HAP-1 (cell line): ENCODE data around the gene NDUFAF4.

ENCODE experiments used
- DNase-seq, 2 experiments: peaks; one replicate each; pipeline ENCODE4 v3.0.0-alpha.2; 2016 to 2020; ENCODE audit warnings: low spot score in 2 of 2
- H3K27me3 ChIP-seq: fragments of 250-450 bp; sonication (Bioruptor Pico); 2 replicates; pipeline ENCODE4 v1.5.1; 2020; ENCODE audit warnings: low read depth, mild to moderate bottlenecking, moderate library complexity
- H3K36me3 ChIP-seq: fragments of 250-450 bp; sonication (Bioruptor Pico); replicated peaks from 2 replicates; pipeline ENCODE4 v1.5.1; 2020; ENCODE audit warnings: mild to moderate bottlenecking
- H3K4me1 ChIP-seq: fragments of 250-450 bp; sonication (Bioruptor Pico); 2 replicates; pipeline ENCODE4 v1.5.1; 2020; ENCODE audit warnings: mild to moderate bottlenecking
- H3K4me3 ChIP-seq: fragments of 250-450 bp; sonication (Bioruptor Pico); 2 replicates; pipeline ENCODE4 v1.5.1; 2020; ENCODE audit warnings: mild to moderate bottlenecking, moderate library complexity
- H3K9me3 ChIP-seq: fragments of 250-450 bp; sonication (Bioruptor Pico); 2 replicates; pipeline ENCODE4 v1.5.1; 2020; ENCODE audit warnings: mild to moderate bottlenecking, moderate library complexity
- in situ Hi-C: fragments of 300-500 bp; cut with MboI; formaldehyde crosslinking; loops from 3 replicates; pipeline ENCODE4 v1.14.3; 2020; ENCODE audit warnings: low sequenced_read_pairs, inconsistent platforms, mixed read lengths

Gene NDUFAF4

GRCh38 chr6:96897396-96898240 is at the start of gene NDUFAF4:
NDUFAF4 (minus strand) TSS chr6:96897891; CDS start chr6:96897801, 90 bp downstream.
- peak; percentile 87 to 97 for DNase-seq
- no peaks in the 10 kb centered on the region for H3K27me3 ChIP-seq
- H3K36me3 ChIP-seq: peaks cover 33% of the 10 kb centered on the region
- H3K4me3 ChIP-seq: peak within 1 kb of the TSS; percentile 89
- in situ Hi-C loops: loop anchor here (25.0 kb wide), 1 partner anchor 260 kb away; no protein-coding TSS in a partner anchor
- no peaks in the 10 kb centered on the region for H3K9me3 ChIP-seq
- peaks cover 20% of the 10 kb centered on the region for H3K4me1 ChIP-seq

GRCh38 chr6:96947055-96947454 is 49.4 kb upstream of the NDUFAF4 start:
- H3K4me1 ChIP-seq: no peaks in the 10 kb centered on the region; the same call in 1 of the 2 replicates
- no peaks in the 10 kb centered on the region for H3K9me3 ChIP-seq
- in situ Hi-C loops: no loop called here
- no peak overlapping the region for H3K4me3 ChIP-seq
- no peaks in the 10 kb centered on the region for H3K36me3 ChIP-seq
- H3K27me3 ChIP-seq: no peaks in the 10 kb centered on the region; the same call in 1 of the 2 replicates
- DNase-seq: no peak

GRCh38 chr6:96943555-96944215 is 46.0 kb upstream of the NDUFAF4 start:
- no peaks in the 10 kb centered on the region for H3K9me3 ChIP-seq
- in situ Hi-C loops: no loop called here
- no peaks in the 10 kb centered on the region; the same call in 1 of the 2 replicates for H3K27me3 ChIP-seq
- no peak for DNase-seq
- no peaks in the 10 kb centered on the region for H3K4me1 ChIP-seq
- no peak overlapping the region for H3K4me3 ChIP-seq
- H3K36me3 ChIP-seq: no peaks in the 10 kb centered on the region

DNA sequence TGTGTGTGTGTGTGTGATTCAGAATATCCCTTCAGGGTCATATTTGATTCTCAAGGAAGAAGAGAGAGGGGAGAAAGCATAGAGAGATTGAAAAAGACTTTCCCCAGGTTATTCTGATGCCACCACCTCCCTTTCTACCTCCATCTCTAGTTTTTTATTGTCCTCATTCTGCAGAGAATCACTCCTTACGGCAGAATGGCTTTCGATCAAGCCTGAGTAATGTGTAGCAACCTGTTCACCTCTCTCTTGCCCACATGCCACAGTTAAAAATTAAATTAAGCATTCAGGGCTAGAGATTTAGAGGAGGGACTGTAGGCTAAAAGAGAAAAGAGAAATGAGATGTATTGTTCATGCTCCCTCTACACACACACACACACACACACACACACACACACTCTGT is 45.0 kb upstream of the NDUFAF4 start:
- H3K36me3 ChIP-seq: no peaks in the 10 kb centered on the region
- H3K4me1 ChIP-seq: no peaks in the 10 kb centered on the region
- DNase-seq: no peak
- H3K9me3 ChIP-seq: no peaks in the 10 kb centered on the region
- no peaks in the 10 kb centered on the region; the same call in 1 of the 2 replicates for H3K27me3 ChIP-seq
- no peak overlapping the region for H3K4me3 ChIP-seq
- in situ Hi-C loops: no loop called here

DNA sequence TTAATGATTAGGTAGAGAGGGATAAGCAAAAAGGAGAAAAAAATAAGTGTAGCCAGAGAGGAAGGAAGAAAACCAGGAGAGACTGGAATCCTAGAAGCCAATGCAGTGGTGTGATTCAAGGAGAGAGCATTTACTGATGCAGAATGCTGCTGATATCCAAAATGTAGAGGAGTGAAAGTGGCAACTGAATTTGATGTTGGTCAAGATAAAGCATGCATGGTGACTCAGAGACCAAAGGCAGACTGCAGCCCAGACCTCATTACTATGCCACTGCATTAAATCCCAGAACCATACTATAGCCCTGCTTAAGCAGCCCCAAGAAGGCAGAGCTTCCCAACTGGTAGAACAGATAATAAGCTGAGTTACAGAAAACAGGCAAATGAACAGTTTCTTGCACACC is 42.6 kb upstream of the NDUFAF4 start:
- H3K4me1 ChIP-seq: no peaks in the 10 kb centered on the region
- no peak for DNase-seq
- in situ Hi-C loops: no loop called here
- H3K4me3 ChIP-seq: no peak overlapping the region
- H3K27me3 ChIP-seq: no peaks in the 10 kb centered on the region; the same call in 1 of the 2 replicates
- H3K9me3 ChIP-seq: no peaks in the 10 kb centered on the region
- no peaks in the 10 kb centered on the region for H3K36me3 ChIP-seq

DNA sequence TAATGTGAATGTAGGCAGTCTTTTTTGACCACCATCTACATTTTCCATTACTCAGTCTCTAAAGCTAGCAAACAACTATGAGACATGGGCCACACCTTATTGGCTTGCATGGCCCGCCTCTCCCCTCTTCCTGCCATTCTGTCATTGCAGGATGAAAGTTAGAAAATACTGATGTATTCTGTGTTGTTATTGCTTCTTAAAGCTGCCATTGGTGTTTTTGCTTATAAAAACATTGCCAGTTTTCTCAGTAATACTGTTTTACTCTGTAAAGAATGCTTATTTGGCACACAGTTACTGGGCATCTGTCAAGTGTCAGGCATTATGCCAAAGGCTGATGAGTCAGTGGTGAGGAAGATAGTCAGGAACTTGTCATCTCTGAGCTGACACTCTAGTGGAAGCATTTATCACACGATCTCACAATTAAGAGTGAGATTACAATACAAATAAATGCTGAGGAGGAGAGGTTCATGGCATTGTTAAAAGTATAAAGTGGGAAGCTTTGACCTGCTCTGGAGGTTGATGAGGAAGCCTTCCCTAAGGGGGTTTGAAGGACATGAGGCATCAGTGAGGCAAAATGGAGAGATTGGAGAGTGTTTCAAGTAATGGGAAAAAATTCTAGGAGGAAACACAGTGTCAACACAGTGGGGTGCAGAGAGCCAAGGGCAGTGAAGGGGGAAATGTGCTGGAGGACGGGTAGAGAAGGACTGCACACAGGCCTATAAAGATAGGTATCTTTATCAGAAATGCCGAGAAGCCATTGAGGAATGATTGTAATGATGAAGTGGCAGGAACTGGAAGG is 41.5 kb upstream of the NDUFAF4 start:
- in situ Hi-C loops: no loop called here
- Histone ChIP-seq H3K4me3 (no peak overlapping the region), H3K4me1 (no peaks in the 10 kb centered on the region), H3K36me3 (no peaks in the 10 kb centered on the region), H3K27me3 (no peaks in the 10 kb centered on the region; the same call in 1 of the 2 replicates), H3K9me3 (no peaks in the 10 kb centered on the region)
- no peak for DNase-seq

- no peak overlapping the region for H3K4me3 ChIP-seq
- H3K36me3 ChIP-seq: no peaks in the 10 kb centered on the region
- no peak for DNase-seq
- peaks cover 7% of the 10 kb centered on the region for H3K4me1 ChIP-seq
- H3K27me3 ChIP-seq: peaks cover 1% of the 10 kb centered on the region; the same call in 1 of the 2 replicates
- in situ Hi-C loops: no loop called here
- no peaks in the 10 kb centered on the region for H3K9me3 ChIP-seq
Measured at GRCh38 chr6:96934087-96934486, 36.4 kb upstream of the NDUFAF4 start.

GRCh38 chr6:96931198-96931597 is 33.5 kb upstream of the NDUFAF4 start:
- Histone ChIP-seq H3K36me3 (no peaks in the 10 kb centered on the region), H3K9me3 (no peaks in the 10 kb centered on the region), H3K27me3 (peaks cover 4% of the 10 kb centered on the region; the same call in 1 of the 2 replicates), H3K4me1 (peaks cover 7% of the 10 kb centered on the region), H3K4me3 (no peak overlapping the region)
- in situ Hi-C loops: no loop called here
- no peak for DNase-seq

- in situ Hi-C loops: no loop called here
- H3K9me3 ChIP-seq: no peaks in the 10 kb centered on the region
- peaks cover 4% of the 10 kb centered on the region; the same call in 1 of the 2 replicates for H3K27me3 ChIP-seq
- peaks cover 7% of the 10 kb centered on the region for H3K4me1 ChIP-seq
- no peaks in the 10 kb centered on the region for H3K36me3 ChIP-seq
- no peak overlapping the region for H3K4me3 ChIP-seq
- no peak for DNase-seq
Measured at GRCh38 chr6:96929741-96930140, 32.0 kb upstream of the NDUFAF4 start.

GRCh38 chr6:96927660-96928059 is 30.0 kb upstream of the NDUFAF4 start:
- peaks cover 4% of the 10 kb centered on the region; the same call in 1 of the 2 replicates for H3K27me3 ChIP-seq
- H3K9me3 ChIP-seq: no peaks in the 10 kb centered on the region
- in situ Hi-C loops: no loop called here
- no peak for DNase-seq
- no peaks in the 10 kb centered on the region for H3K36me3 ChIP-seq
- no peak overlapping the region for H3K4me3 ChIP-seq
- peaks cover 11% of the 10 kb centered on the region for H3K4me1 ChIP-seq

- no peak overlapping the region for H3K4me3 ChIP-seq
- DNase-seq: no peak
- H3K9me3 ChIP-seq: no peaks in the 10 kb centered on the region
- H3K4me1 ChIP-seq: peaks cover 6% of the 10 kb centered on the region
- in situ Hi-C loops: no loop called here
- no peaks in the 10 kb centered on the region for H3K36me3 ChIP-seq
- H3K27me3 ChIP-seq: peaks cover 4% of the 10 kb centered on the region; the same call in 1 of the 2 replicates
Measured at GRCh38 chr6:96926425-96926824, 28.7 kb upstream of the NDUFAF4 start.

- no peaks in the 10 kb centered on the region for H3K36me3 ChIP-seq
- no peak for DNase-seq
- H3K9me3 ChIP-seq: no peaks in the 10 kb centered on the region
- H3K27me3 ChIP-seq: peaks cover 4% of the 10 kb centered on the region; the same call in 1 of the 2 replicates
- peaks cover 4% of the 10 kb centered on the region; the same call in 1 of the 2 replicates for H3K4me1 ChIP-seq
- peak overlapping the region; percentile 64 for H3K4me3 ChIP-seq
- in situ Hi-C loops: no loop called here
Measured at GRCh38 chr6:96925290-96925687, 27.6 kb upstream of the NDUFAF4 start.

- peaks cover 1% of the 10 kb centered on the region; the same call in 1 of the 2 replicates for H3K27me3 ChIP-seq
- DNase-seq: peak in 1 of 2 experiments; percentile 77
- no peaks in the 10 kb centered on the region for H3K9me3 ChIP-seq
- H3K4me1 ChIP-seq: peaks cover 4% of the 10 kb centered on the region; the same call in 1 of the 2 replicates
- in situ Hi-C loops: no loop called here
- no peaks in the 10 kb centered on the region for H3K36me3 ChIP-seq
- H3K4me3 ChIP-seq: peak overlapping the region; percentile 64
Measured at GRCh38 chr6:96923871-96924493, 26.3 kb upstream of the NDUFAF4 start.
